HEK293T (cell line): Measurements from ENCODE around the gene MRPL1.
"Not testable (repeated sequence)": the region's sequence is repeated elsewhere in the genome, so short reads cannot be mapped to it uniquely, and the experiment has no call there.

Source experiments
- FOXK2 ChIP-seq: fragments of 450-650 bp; IDR thresholded peaks from 2 replicates; pipeline ENCODE4 v1.6.1; 2016; ENCODE audit warnings: mild to moderate bottlenecking
- SUZ12 ChIP-seq: fragments of 450-650 bp; IDR thresholded peaks from 2 replicates; pipeline ENCODE4 v1.6.1; 2016; ENCODE audit warnings: mild to moderate bottlenecking

DNA sequence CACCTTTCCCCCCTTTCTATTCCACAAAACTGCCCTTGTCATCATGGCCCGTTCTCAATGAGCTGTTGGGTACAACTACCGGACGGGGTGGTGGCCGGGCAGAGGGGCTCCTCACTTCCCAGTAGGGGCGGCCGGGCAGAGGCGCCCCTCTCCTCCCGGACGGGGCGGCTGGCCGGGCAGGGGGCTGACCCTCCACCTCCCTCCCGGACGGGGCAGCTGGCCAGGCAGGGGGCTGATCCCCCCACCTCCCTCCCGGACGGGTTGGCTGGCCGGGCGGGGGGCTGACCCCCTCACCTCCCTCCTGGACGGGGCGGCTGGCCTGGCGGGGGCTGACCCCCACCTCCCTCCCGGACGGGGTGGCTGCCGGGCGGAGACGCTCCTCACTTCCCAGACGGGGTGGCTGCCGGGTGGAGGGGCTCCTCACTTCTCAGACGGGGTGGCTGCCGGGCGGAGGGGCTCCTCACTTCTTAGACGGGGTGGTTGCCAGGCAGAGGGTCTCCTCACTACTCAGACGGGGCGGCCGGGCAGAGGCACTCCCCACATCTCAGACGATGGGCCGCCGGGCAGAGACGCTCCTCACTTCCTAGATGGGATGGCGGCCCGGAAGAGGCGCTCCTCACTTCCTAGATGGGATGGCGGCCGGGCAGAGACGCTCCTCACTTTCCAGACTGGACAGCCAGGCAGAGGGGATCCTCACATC is 121.1 kb downstream of the MRPL1 start:
- TF ChIP-seq FOXK2, SUZ12: not testable (repeated sequence)
